ENCODE data around the gene MRPS7.
"Not testable (repeated sequence)": the region's sequence is repeated elsewhere in the genome, so short reads cannot be mapped to it uniquely, and the experiment has no call there.

Gene MRPS7

DNA sequence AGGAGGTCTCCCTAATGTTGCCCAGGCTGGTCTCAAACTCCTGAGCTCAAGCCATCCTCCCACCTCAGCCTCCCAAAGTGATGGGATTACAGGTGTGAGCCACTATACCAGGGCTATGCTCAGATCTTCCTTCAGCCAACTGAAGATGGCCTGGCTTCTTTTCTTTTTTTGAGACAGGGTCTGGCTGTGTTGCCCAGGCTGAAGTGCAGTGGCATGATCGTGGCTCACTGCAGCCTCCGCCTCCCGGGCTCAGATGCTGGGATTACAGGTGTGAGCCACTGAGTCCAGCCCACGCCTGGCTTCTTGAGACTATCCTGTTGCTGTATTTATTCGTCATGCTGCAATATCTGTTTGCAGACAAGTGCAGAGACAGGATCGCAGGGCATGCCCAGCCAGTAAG lies 23.4 kb downstream of the MRPS7 start:
- no peak overlapping the region for H3K4me3 ChIP-seq (ENCODE audit: low read depth, low read length)
- TF ChIP-seq, protein P1, sequence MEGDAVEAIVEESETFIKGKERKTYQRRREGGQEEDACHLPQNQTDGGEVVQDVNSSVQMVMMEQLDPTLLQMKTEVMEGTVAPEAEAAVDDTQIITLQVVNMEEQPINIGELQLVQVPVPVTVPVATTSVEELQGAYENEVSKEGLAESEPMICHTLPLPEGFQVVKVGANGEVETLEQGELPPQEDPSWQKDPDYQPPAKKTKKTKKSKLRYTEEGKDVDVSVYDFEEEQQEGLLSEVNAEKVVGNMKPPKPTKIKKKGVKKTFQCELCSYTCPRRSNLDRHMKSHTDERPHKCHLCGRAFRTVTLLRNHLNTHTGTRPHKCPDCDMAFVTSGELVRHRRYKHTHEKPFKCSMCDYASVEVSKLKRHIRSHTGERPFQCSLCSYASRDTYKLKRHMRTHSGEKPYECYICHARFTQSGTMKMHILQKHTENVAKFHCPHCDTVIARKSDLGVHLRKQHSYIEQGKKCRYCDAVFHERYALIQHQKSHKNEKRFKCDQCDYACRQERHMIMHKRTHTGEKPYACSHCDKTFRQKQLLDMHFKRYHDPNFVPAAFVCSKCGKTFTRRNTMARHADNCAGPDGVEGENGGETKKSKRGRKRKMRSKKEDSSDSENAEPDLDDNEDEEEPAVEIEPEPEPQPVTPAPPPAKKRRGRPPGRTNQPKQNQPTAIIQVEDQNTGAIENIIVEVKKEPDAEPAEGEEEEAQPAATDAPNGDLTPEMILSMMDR (IDR thresholded peaks at IDR 0.05; ENCODE audit: control insufficient read depth, extremely low read depth, insufficient read depth), result no peak
- DNase-seq (ENCODE audit: low read depth), result no peak

DNA sequence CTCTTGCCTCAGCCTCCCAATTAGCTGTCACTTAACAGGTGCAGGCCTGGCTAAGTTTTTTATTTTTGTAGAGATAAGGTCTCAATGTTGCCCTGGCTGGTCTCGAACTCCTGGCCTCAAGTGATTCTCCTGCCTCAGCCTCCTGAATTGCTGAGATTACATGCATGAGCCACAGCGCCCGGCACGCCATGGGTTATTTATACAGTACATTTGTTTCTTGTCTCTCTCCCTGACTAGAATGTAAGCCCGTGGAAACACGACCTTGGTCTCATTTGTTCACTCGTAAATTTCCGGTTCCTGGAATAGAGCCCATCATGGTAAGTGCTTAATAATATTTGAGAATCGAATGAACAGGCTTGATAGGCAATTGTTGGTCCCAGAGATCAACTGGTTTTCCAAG lies 25.5 kb downstream of the MRPS7 start:
- TF ChIP-seq, protein P1 (IDR thresholded peaks at IDR 0.05; ENCODE audit: control insufficient read depth, extremely low read depth, insufficient read depth), result no peak
- no peak for DNase-seq (ENCODE audit: low read depth)

DNA sequence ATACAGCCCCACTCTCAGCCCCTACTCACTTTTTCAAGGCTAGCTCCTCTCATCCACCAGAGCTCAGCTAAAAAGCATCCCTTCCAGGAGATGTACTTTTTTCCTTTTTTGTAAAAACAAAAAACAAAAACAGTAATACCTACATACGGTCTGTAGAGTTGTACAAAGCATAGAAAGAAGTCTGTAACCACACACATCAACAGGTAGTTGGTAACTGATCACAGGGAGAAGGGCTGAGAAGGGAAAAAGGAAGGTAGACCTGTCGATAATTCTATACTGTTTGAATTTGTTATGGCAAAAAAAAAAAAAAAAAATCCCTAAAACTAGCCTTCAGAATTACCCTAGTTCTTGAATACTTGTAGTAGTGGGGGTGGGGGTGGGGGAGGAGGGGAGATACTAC lies 26.7 kb downstream of the MRPS7 start:
- DNase-seq (ENCODE audit: low read depth), result no peak
- TF ChIP-seq, protein P1 (IDR thresholded peaks at IDR 0.05; ENCODE audit: control insufficient read depth, extremely low read depth, insufficient read depth), result no peak
- peak overlapping the region; percentile 83 for H3K4me3 ChIP-seq (ENCODE audit: low read depth, low read length)

More for the DNA sequence above, 25.5 kb downstream of the MRPS7 start:
- H3K4me3 ChIP-seq (ENCODE audit: low read depth, low read length), result no peak overlapping the region

DNA sequence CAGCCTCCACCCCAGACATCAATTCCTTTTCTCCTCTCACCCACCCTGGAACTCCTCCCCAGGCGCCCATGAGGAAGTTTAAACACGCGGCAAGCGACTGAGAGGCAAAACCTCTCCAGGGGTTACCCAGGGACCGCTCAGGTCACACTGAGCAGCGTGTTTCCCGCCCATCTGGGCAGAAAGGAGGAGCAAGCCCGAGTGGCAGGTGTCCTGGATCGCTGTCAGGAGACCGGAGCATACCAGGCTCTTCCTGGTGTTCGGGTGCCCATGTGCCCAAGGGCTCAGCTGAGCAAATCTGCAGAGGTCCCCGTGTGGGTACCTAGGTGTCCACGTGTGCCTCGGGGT lies 27.1 kb downstream of the MRPS7 start:
- TF ChIP-seq, protein P1 (IDR thresholded peaks at IDR 0.05; ENCODE audit: control insufficient read depth, extremely low read depth, insufficient read depth), result no peak
- H3K4me3 ChIP-seq (ENCODE audit: low read depth, low read length), result peak overlapping the region; percentile 83
- no peak for DNase-seq (ENCODE audit: low read depth)

DNA sequence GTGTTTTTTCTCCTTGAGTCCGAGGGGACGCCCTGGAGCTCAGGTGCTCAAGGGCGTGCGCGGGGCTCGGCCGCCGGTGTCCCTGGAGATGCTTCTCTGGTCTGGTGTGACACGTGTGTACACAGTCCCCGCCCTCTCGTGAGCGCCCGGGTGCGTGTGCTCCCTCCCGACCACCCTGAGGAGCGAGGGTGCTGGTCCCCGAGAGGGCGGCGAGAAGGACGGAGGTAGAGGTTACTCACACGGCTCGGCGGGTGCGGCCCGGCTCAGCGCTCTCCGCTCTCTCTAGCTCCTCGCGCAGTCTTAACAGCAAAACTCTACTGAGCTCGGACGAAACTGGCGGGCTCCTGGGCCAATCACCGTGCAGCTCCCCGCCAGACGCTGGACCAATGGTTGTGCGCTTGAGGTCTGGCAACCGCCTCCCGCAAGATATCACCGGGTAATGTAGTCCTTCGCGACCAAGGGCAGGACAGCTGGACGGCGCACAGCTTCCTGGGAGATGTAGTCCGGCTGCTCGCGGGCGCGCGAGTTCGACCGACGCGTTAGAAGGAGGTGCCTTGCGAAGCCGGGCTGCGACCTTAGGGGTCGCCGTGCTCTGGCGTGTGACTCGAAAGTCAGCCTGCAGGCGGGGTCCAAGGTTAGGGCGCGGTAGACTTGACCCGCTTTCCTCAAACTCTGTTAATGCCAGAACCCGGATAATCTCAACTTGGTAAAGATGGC lies 27.6 kb downstream of the MRPS7 start, which contains the start of gene SLC25A19:
Gene SLC25A19 (minus strand): TSS at position 319 of the 717 bp plus-strand sequence. CDS start 2,669 bp downstream, outside the sequence.
- peak; percentile 96 for DNase-seq (ENCODE audit: low read depth)
- H3K4me3 ChIP-seq (ENCODE audit: low read depth, low read length), result peak within 1 kb of the TSS; percentile 83
- TF ChIP-seq, protein P1 (IDR thresholded peaks at IDR 0.05; ENCODE audit: control insufficient read depth, extremely low read depth, insufficient read depth), result peak; percentile 34; the same call in 1 of the 2 replicates

DNA sequence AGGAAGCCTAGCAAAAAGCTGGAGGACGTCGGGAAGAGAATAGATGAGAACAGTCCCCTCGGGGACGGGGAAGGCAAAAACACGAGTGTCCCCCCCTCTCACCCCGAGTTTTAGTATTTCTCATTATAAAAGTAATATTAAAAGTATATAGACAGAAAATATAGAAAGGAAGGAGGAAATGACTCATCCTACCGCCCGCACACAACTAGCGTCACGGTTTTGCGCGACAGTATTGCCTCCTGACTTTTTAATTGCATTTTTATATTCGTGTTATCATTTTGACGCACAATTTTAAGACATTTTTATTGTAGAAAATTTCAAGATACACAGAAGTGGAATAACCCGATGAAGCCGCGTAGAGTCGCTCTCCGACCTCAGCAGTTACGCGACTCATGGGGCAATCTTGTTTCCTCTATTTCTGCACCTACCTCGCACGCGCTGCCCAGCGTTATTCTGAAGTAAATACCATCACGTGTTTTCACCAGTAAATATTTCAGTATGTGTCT lies 28.2 kb downstream of the MRPS7 start:
- TF ChIP-seq, protein P1 (IDR thresholded peaks at IDR 0.05; ENCODE audit: control insufficient read depth, extremely low read depth, insufficient read depth), result peak; percentile 31; the same call in 1 of the 2 replicates
- no peak for DNase-seq (ENCODE audit: low read depth)
- peak overlapping the region; percentile 83 for H3K4me3 ChIP-seq (ENCODE audit: low read depth, low read length)

DNA sequence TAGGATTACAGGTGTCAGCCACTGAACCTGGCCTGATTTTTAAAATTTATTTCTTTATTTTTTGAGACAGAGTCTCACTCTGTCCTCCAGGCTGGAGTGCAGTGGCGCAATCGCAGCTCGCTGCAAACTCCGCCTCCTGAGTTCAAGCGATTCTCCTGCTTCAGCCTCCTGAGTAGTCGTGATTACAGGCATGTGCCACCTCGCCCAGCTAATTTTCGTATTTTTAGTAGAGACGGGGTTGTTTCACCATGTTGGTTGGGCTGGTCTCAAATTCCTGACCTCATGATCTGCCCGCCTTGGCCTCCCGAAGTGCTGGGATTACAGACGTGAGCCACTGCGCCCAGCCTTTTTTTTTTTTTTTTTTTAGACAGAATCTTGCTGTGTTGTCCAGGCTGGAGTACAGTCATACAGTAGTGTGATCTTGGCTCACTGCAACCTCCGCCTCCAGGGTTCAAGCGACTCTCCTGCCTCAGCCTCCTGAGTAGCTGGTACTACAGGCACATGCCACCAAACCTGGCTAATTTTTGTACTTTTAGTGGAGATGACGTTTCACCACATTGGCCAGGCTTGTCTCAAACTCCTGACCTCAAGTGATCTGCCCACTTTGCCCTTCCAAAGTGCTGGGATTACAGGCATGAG lies 31.2 kb downstream of the MRPS7 start:
- not testable (repeated sequence) for H3K4me3 ChIP-seq (ENCODE audit: low read depth, low read length); DNase-seq (ENCODE audit: low read depth)

Measured in LNCaP clone FGC (cell line).